CD14-positive monocyte (primary cell): ENCODE results near the gene FIBCD1. TPM values are rescaled to one million over a fixed set of nuclear protein-coding genes. Genes with fewer than 3 reads are reported as not detected.

Source experiments
- DNase-seq, 3 donors: peaks; one replicate each; pipeline ENCODE4 v3.0.0-alpha.2; 2011 to 2022
- H2AFZ ChIP-seq: 2 replicates; pipeline ENCODE4 v1.6.0; 2012; ENCODE audit warnings: mild to moderate bottlenecking, low read depth, low read length, inconsistent platforms; ENCODE audit not compliant: insufficient read depth, poor library complexity, severe bottlenecking
- H3K27ac ChIP-seq, 2 donors: 1 replicate in 1 of 2; 2 replicates in 1 of 2; pipeline ENCODE4 v1.5.1; 2012 to 2013; ENCODE audit warnings: low read length in 2 of 2, control low read depth in 1 of 2, inconsistent platforms in 1 of 2, low read depth in 1 of 2, mild to moderate bottlenecking in 1 of 2
- H3K27me3 ChIP-seq, 2 donors: one replicate each; pipeline versions ENCODE4 v1.6.0 to v1.6.1; 2011 to 2013; ENCODE audit warnings: low read length in 2 of 2; ENCODE audit not compliant: control insufficient read depth in 2 of 2, insufficient read depth in 2 of 2
- H3K36me3 ChIP-seq, 2 donors: replicated peaks in 1 of 2; 1 replicate in 1 of 2; 2 replicates in 1 of 2; pipeline versions ENCODE4 v1.5.1 to v1.6.1; 2012 to 2013; ENCODE audit warnings: low read length in 2 of 2, control low read depth in 1 of 2, inconsistent platforms in 1 of 2, mild to moderate bottlenecking in 1 of 2; ENCODE audit not compliant: insufficient read depth in 2 of 2, control insufficient read depth in 1 of 2
- H3K4me1 ChIP-seq, 2 donors: 1 replicate in 1 of 2; 2 replicates in 1 of 2; pipeline versions ENCODE4 v1.5.1 to v1.6.1; 2012 to 2013; ENCODE audit warnings: low read length in 2 of 2, control low read depth in 1 of 2, inconsistent platforms in 1 of 2, mild to moderate bottlenecking in 1 of 2, moderate library complexity in 1 of 2; ENCODE audit not compliant: insufficient read depth in 2 of 2, control insufficient read depth in 1 of 2
- H3K4me2 ChIP-seq: replicated peaks from 2 replicates; pipeline ENCODE3; 2012; ENCODE audit warnings: low read length, moderate library complexity, mild to moderate bottlenecking; ENCODE audit not compliant: poor library complexity, severe bottlenecking; ENCODE audit errors: extremely low read depth
- H3K4me3 ChIP-seq, 3 experiments: fragments of 200-600 bp in 1 of 3; sonication (generic) in 1 of 3; replicated peaks in 1 of 3; 1 replicate in 2 of 3; 2 replicates in 1 of 3; pipeline ENCODE4 v1.5.1; 2011 to 2013; ENCODE audit warnings: low read length in 3 of 3, mild to moderate bottlenecking in 3 of 3, control low read depth in 2 of 3, low read depth in 2 of 3, inconsistent platforms in 1 of 3, moderate library complexity in 1 of 3
- H3K79me2 ChIP-seq: 2 replicates; pipeline ENCODE4 v1.6.0; 2012; ENCODE audit warnings: mild to moderate bottlenecking, control low read depth, inconsistent platforms, low read length, moderate library complexity; ENCODE audit not compliant: insufficient read depth
- H3K9ac ChIP-seq: 2 replicates; pipeline ENCODE4 v1.6.0; 2017; ENCODE audit warnings: low read length, mild to moderate bottlenecking; ENCODE audit not compliant: insufficient read depth, poor library complexity, severe bottlenecking
- H3K9me3 ChIP-seq, 2 donors: replicated peaks in 1 of 2; 1 replicate in 1 of 2; 2 replicates in 1 of 2; pipeline versions ENCODE4 v1.5.1 to v1.6.1; 2012 to 2013; ENCODE audit warnings: low read length in 2 of 2, control low read depth in 1 of 2; ENCODE audit not compliant: control insufficient read depth in 1 of 2, insufficient read depth in 1 of 2
- H4K20me1 ChIP-seq: 2 replicates; pipeline ENCODE4 v1.6.0; 2012; ENCODE audit warnings: mild to moderate bottlenecking, low read length, control low read depth, moderate library complexity; ENCODE audit not compliant: insufficient read depth
- H3K27ac Mint-ChIP-seq, 7 donors: one replicate each; pipeline ENCODE4 v1.8.0; 2020; ENCODE audit warnings: mild to moderate bottlenecking in 7 of 7, mixed read lengths in 7 of 7, moderate library complexity in 6 of 7, inconsistent platforms in 2 of 7
- H3K27me3 Mint-ChIP-seq, 3 donors: one replicate each; pipeline ENCODE4 v1.8.0; 2021 to 2022; ENCODE audit warnings: low read depth in 3 of 3, mild to moderate bottlenecking in 3 of 3, mixed read lengths in 3 of 3, moderate library complexity in 3 of 3, inconsistent platforms in 1 of 3
- H3K36me3 Mint-ChIP-seq, 2 donors: one replicate each; pipeline ENCODE4 v1.8.0; 2020; ENCODE audit warnings: mixed read lengths in 2 of 2, inconsistent platforms in 1 of 2, mild to moderate bottlenecking in 1 of 2
- H3K4me1 Mint-ChIP-seq: one replicate; pipeline ENCODE4 v1.8.0; 2020; ENCODE audit warnings: mild to moderate bottlenecking, mixed read lengths
- H3K4me3 Mint-ChIP-seq, 2 donors: one replicate each; pipeline ENCODE4 v1.8.0; 2020; ENCODE audit warnings: mild to moderate bottlenecking in 2 of 2, mixed read lengths in 2 of 2, moderate library complexity in 1 of 2
- H3K9me3 Mint-ChIP-seq, 7 donors: one replicate each; pipeline ENCODE4 v1.8.0; 2020 to 2022; ENCODE audit warnings: mixed read lengths in 7 of 7, mild to moderate bottlenecking in 6 of 7, moderate library complexity in 6 of 7, inconsistent platforms in 2 of 7
- WGBS: methylation state at CpG from one replicate; pipeline ENCODE4 v1.1.5; 2013; ENCODE audit warnings: missing lambda C conversion rate; ENCODE audit not compliant: insufficient coverage; 5-methylcytosine and 5-hydroxymethylcytosine counted together
- intact Hi-C, 2 donors: fragments of 100-400 bp; cut with micrococcal nuclease; formaldehyde crosslinking; loops; one replicate each; pipeline versions ENCODE4 v1.15.0 to v1.15.1; 2023
- polyA plus RNA-seq, 3 donors: library from polyadenylated mRNA; depleted of rRNA in 1 of 3; unstranded in 2 of 3; stranded (reverse) in 1 of 3; fragments of 300-500 nt in 2 of 3; fragments of >200 nt in 1 of 3; fragmentation: Illumina TruSeq in 2 of 3; gene quantifications; 1 replicate in 2 of 3; 2 replicates in 1 of 3; pipeline ENCODE4 v1.2.3, GENCODE V29; 2012 to 2021
- TF ChIP-seq, protein P1 (sequence below): fragments of 200-600 bp; IDR thresholded peaks from one replicate; pipeline ENCODE4 v1.8.0; 2022; ENCODE audit warnings: antibody characterized with exemption, mild to moderate bottlenecking

Gene FIBCD1
- polyA plus RNA-seq, 3 donors = not detected

DNA sequence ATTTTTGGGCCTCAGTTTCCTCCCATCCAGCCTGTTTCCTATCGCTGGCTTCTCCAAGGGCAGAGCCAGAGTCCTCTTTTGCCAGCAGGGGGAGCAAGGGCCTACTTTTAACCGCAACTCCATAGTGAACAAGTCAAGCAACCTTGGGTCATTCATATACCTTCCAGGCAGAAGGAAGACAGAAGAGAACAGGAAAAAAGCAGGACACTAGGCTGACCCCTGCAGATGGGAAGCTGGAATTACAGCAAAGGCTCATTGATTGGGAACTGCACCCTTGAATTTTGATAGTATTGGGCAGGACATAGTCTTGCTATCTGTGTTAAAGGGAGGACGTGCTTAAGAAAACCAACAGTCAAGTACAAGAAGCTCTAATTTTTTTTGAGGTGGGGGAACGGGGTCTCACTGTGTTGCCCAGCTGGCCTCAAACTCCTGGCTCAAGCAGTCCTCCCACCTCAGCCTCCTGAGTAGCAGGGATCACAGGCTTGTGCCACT, 72.5 kb downstream of the FIBCD1 start:
- Mint-ChIP-seq H3K36me3 (peaks cover 41 to 51% of the 10 kb centered on the region in 2 donors), H3K4me3 (no peak overlapping the region), H3K27me3 (no peaks in the 10 kb centered on the region), H3K4me1 (no peaks in the 10 kb centered on the region), H3K9me3 (no peaks in the 10 kb centered on the region), H3K27ac (peak overlapping the region in 3 of 7 donors; percentile 36 to 81 (median 42))
- Histone ChIP-seq H3K4me3 (no peak overlapping the region), H4K20me1 (peaks cover 7% of the 10 kb centered on the region), H3K4me1 (no peaks in the 10 kb centered on the region), H3K79me2 (no peaks in the 10 kb centered on the region), H3K27ac (no peak overlapping the region), H3K4me2 (no peak overlapping the region), H3K36me3 (peaks cover 10 to 69% of the 10 kb centered on the region in 2 donors), H3K27me3 (no peaks in the 10 kb centered on the region), H3K9ac (no peak overlapping the region), H3K9me3 (no peaks in the 10 kb centered on the region), H2AFZ (no peak overlapping the region)
- peak; percentile 39 to 69 (median 50) for DNase-seq
- intact Hi-C loops = loop anchor here (2.0 to 10.0 kb wide), 6 partner anchors 76 to 181 kb away; no protein-coding TSS in a partner anchor
- TF ChIP-seq, protein P1, sequence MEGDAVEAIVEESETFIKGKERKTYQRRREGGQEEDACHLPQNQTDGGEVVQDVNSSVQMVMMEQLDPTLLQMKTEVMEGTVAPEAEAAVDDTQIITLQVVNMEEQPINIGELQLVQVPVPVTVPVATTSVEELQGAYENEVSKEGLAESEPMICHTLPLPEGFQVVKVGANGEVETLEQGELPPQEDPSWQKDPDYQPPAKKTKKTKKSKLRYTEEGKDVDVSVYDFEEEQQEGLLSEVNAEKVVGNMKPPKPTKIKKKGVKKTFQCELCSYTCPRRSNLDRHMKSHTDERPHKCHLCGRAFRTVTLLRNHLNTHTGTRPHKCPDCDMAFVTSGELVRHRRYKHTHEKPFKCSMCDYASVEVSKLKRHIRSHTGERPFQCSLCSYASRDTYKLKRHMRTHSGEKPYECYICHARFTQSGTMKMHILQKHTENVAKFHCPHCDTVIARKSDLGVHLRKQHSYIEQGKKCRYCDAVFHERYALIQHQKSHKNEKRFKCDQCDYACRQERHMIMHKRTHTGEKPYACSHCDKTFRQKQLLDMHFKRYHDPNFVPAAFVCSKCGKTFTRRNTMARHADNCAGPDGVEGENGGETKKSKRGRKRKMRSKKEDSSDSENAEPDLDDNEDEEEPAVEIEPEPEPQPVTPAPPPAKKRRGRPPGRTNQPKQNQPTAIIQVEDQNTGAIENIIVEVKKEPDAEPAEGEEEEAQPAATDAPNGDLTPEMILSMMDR = peak; percentile 90
- 64% methylated on average over 3 of the region's 4 CpGs for WGBS

DNA sequence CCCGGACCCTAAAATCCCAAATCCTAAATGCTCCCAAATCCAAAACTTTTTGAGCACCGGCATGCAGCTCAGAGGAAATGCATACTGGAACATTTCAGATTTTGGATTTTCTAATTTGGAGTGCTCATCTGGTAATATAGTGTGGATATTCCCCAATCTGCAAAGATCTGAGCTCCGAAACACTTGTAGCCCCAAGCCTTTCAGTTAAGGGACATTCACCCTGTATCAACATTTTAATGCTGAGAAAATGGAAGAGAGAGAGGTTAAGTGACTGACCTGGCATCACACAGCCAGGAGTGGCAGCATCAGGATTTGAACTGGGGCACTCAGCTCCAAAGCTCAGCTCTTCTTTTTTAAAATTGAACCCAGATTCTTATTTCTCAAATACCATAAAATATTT, 73.1 kb downstream of the FIBCD1 start:
- no CpG with 5 or more reads among the region's 3 CpGs for WGBS
- TF ChIP-seq, protein P1 = no peak
- intact Hi-C loops = loop anchor here (2.0 to 10.0 kb wide), 6 partner anchors 76 to 181 kb away; no protein-coding TSS in a partner anchor
- H3K27ac Mint-ChIP-seq = peak overlapping the region in 1 of 7 donors; percentile 3
- Histone ChIP-seq H3K79me2 (no peaks in the 10 kb centered on the region), H3K4me2 (no peak overlapping the region), H3K36me3 (peaks cover 11 to 65% of the 10 kb centered on the region in 2 donors), H3K9ac (no peak overlapping the region), H4K20me1 (peaks cover 7% of the 10 kb centered on the region), H3K4me3 (no peak overlapping the region), H3K4me1 (no peaks in the 10 kb centered on the region), H3K9me3 (no peaks in the 10 kb centered on the region), H3K27me3 (no peaks in the 10 kb centered on the region), H2AFZ (no peak overlapping the region), H3K27ac (no peak overlapping the region)
- no peaks in the 10 kb centered on the region for H3K27me3 Mint-ChIP-seq
- no peaks in the 10 kb centered on the region for H3K9me3 Mint-ChIP-seq
- no peak overlapping the region for H3K4me3 Mint-ChIP-seq
- peaks cover 37 to 50% of the 10 kb centered on the region in 2 donors for H3K36me3 Mint-ChIP-seq
- no peak for DNase-seq
- H3K4me1 Mint-ChIP-seq = peaks cover 1% of the 10 kb centered on the region
